Upper lobe of right lung (tissue), 1 donor: Measurements from ENCODE around the gene OXNAD1. TPM values are rescaled to one million over a fixed set of nuclear protein-coding genes. Genes with fewer than 3 reads are reported as not detected.

ENCODE experiments used
- ATAC-seq: fragments of 200-7000 bp; cut with Tn5 transposase; one replicate; pipeline ENCODE4 v1.9.1; 2020; ENCODE audit warnings: mild to moderate bottlenecking, moderate library complexity
- DNase-seq: peaks from one replicate; pipeline ENCODE4 v3.0.0-alpha.2; 2020
- H3K27ac ChIP-seq: fragments of 200-600 bp; one replicate; pipeline ENCODE4 v1.8.0; 2022
- H3K27me3 ChIP-seq: fragments of 200-600 bp; one replicate; pipeline ENCODE4 v1.8.0; 2022; ENCODE audit warnings: mild to moderate bottlenecking
- H3K36me3 ChIP-seq: fragments of 200-600 bp; one replicate; pipeline ENCODE4 v1.8.0; 2022
- H3K4me1 ChIP-seq: fragments of 200-600 bp; one replicate; pipeline ENCODE4 v1.8.0; 2022
- H3K4me3 ChIP-seq: fragments of 200-600 bp; one replicate; pipeline ENCODE4 v1.8.0; 2022; ENCODE audit warnings: mild to moderate bottlenecking
- H3K9me3 ChIP-seq: fragments of 200-600 bp; one replicate; pipeline ENCODE4 v1.8.0; 2022
- intact Hi-C: fragments of 100-400 bp; cut with DNase I; formaldehyde crosslinking; loops from one replicate; pipeline ENCODE4 v1.11.0; 2022
- total RNA-seq: library from RNA; stranded (reverse); fragmentation: NEBNext Ultra II Directional; extraction: Animal tissue kit (Norgen Biotek cat#: 25700); gene quantifications from one replicate; pipeline ENCODE4 v1.2.1, GENCODE V29; 2021
- TF ChIP-seq, protein P1 (sequence below): fragments of 200-600 bp; IDR thresholded peaks from one replicate; pipeline ENCODE4 v1.8.0; 2022; ENCODE audit warnings: antibody characterized with exemption
- donor health status: DM: no; HTN: yes; CAD: no; lungs with severe emphysema.

The OXNAD1 gene
- total RNA-seq, 1 donor from 2014 or later, result 12.8 TPM

DNA sequence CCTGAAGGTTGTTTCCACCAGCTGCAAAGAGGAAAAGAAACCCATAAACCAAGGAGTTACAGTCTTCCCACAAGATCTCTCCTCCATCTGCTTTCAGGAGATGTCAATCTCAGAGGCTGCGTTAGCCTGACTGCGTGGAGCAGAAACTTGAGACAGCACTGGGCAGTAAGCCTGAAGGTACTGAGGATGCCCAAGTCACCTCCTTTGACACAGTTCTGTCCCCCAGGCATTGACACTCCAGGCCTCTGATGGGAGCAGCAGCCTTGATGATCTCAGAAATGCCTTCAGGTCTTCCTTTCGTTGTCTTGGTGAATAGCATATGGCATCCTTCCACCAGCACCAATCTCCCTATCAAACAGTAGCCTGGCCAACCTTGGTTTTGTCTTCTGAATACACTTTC lies 89.3 kb downstream of the OXNAD1 start:
- Histone ChIP-seq H3K36me3 (peaks cover 39% of the 10 kb centered on the region), H3K27me3 (no peaks in the 10 kb centered on the region), H3K27ac (no peak overlapping the region), H3K9me3 (no peaks in the 10 kb centered on the region), H3K4me3 (no peak overlapping the region), H3K4me1 (no peaks in the 10 kb centered on the region)
- TF ChIP-seq, protein P1, sequence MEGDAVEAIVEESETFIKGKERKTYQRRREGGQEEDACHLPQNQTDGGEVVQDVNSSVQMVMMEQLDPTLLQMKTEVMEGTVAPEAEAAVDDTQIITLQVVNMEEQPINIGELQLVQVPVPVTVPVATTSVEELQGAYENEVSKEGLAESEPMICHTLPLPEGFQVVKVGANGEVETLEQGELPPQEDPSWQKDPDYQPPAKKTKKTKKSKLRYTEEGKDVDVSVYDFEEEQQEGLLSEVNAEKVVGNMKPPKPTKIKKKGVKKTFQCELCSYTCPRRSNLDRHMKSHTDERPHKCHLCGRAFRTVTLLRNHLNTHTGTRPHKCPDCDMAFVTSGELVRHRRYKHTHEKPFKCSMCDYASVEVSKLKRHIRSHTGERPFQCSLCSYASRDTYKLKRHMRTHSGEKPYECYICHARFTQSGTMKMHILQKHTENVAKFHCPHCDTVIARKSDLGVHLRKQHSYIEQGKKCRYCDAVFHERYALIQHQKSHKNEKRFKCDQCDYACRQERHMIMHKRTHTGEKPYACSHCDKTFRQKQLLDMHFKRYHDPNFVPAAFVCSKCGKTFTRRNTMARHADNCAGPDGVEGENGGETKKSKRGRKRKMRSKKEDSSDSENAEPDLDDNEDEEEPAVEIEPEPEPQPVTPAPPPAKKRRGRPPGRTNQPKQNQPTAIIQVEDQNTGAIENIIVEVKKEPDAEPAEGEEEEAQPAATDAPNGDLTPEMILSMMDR, result no peak
- DNase-seq, result no peak
- intact Hi-C loops, result no loop called here
- ATAC-seq, result no peak

Other genes starting within 250 kb of the OXNAD1 start
- gene GALNT15, start 90.5 kb upstream of the OXNAD1 start, total RNA-seq, result 10.3 TPM
- 29.8 TPM for gene DPH3, start 269 bp upstream of the OXNAD1 start, total RNA-seq
- gene RFTN1, start 248.5 kb downstream of the OXNAD1 start, total RNA-seq, result 69.4 TPM